Mammary epithelial cell (primary cell): Measurements from ENCODE around the gene ZEB2.

ENCODE experiments used
- CTCF ChIP-seq, 2 donors: IDR thresholded peaks in 1 of 2; conservative IDR thresholded peaks in 1 of 2; 2 replicates each; pipeline ENCODE4 v1.5.1; 2011 to 2012; ENCODE audit warnings: inconsistent platforms in 2 of 2, low read length in 2 of 2, mild to moderate bottlenecking in 2 of 2, control low read depth in 1 of 2, low read depth in 1 of 2; ENCODE audit not compliant: insufficient read depth in 1 of 2; ENCODE audit errors: extremely low read depth in 1 of 2
- EZH2 ChIP-seq: IDR thresholded peaks from 2 replicates; pipeline ENCODE4 v1.6.1; 2012; ENCODE audit warnings: low read length, inconsistent platforms, borderline replicate concordance

- TF ChIP-seq CTCF (conservative IDR thresholded peaks at IDR 0.05 in 1 of 2, IDR thresholded peaks at IDR 0.05 in 1 of 2; ENCODE audit: extremely low read depth in 1 of 2, insufficient read depth in 1 of 2, low read depth in 1 of 2, low read length in 2 of 2) (no peak), EZH2 (no peak)
These were observed 1.8 kb downstream of the ZEB2 start for GRCh38 chr2:144517866-144518747.
